ACC112 (cell line): Measurements from ENCODE around the gene KRT85.
"Not testable (repeated sequence)": the region's sequence is repeated elsewhere in the genome, so short reads cannot be mapped to it uniquely, and the experiment has no call there.

Source experiments
- H2AFZ ChIP-seq: fragments of 200-600 bp; sonication (generic); one replicate; pipeline ENCODE4 v1.6.0; 2017; ENCODE audit warnings: antibody characterized with exemption, low read length; ENCODE audit not compliant: unreplicated experiment
- H3K27ac ChIP-seq: fragments of 200-600 bp; sonication (generic); 2 replicates; pipeline ENCODE4 v1.5.1; 2014; ENCODE audit warnings: low read depth, mild to moderate bottlenecking, antibody characterized with exemption, low read length, moderate library complexity
- H3K27me3 ChIP-seq: fragments of 200-600 bp; sonication (generic); 2 replicates; pipeline ENCODE4 v1.6.1; 2014; ENCODE audit warnings: mild to moderate bottlenecking, antibody characterized with exemption, low read length, moderate library complexity, mixed read lengths; ENCODE audit not compliant: insufficient read depth
- H3K36me3 ChIP-seq: fragments of 200-600 bp; sonication (generic); 2 replicates; pipeline ENCODE4 v1.6.1; 2016; ENCODE audit warnings: mild to moderate bottlenecking, antibody characterized with exemption, low read length, moderate library complexity, mixed read lengths; ENCODE audit not compliant: insufficient read depth
- H3K4me1 ChIP-seq: fragments of 200-600 bp; sonication (generic); one replicate; pipeline ENCODE4 v1.6.1; 2016; ENCODE audit warnings: low read length, mixed read lengths; ENCODE audit not compliant: insufficient read depth, unreplicated experiment, control insufficient read depth
- H3K4me3 ChIP-seq: fragments of 200-600 bp; sonication (generic); 2 replicates; pipeline ENCODE4 v1.5.1; 2014; ENCODE audit warnings: mild to moderate bottlenecking, low read depth, low read length
- H3K79me2 ChIP-seq: fragments of 200-600 bp; sonication (generic); one replicate; pipeline ENCODE4 v1.6.0; 2016; ENCODE audit warnings: low read length; ENCODE audit not compliant: control insufficient read depth, unreplicated experiment, insufficient read depth

KRT85 gene

GRCh38 chr12:52347551-52348510 is 19.4 kb downstream of the KRT85 start:
- no peak overlapping the region for H3K27ac ChIP-seq

GRCh38 chr12:52347016-52347415 is 20.3 kb downstream of the KRT85 start:
- H2AFZ ChIP-seq = no peak overlapping the region
- no peaks in the 10 kb centered on the region for H3K36me3 ChIP-seq
- H3K79me2 ChIP-seq = no peaks in the 10 kb centered on the region
- H3K27ac ChIP-seq = no peak overlapping the region
- H3K4me3 ChIP-seq = no peak overlapping the region
- H3K4me1 ChIP-seq = no peaks in the 10 kb centered on the region
- peaks cover 12% of the 10 kb centered on the region for H3K27me3 ChIP-seq

More at GRCh38 chr12:52347551-52348510, 19.4 kb downstream of the KRT85 start:
- Histone ChIP-seq H3K36me3 (no peaks in the 10 kb centered on the region), H2AFZ (no peak overlapping the region), H3K27me3 (peaks cover 19% of the 10 kb centered on the region), H3K4me1 (no peaks in the 10 kb centered on the region), H3K4me3 (no peak overlapping the region), H3K79me2 (no peaks in the 10 kb centered on the region)

GRCh38 chr12:52346593-52346992 is 20.7 kb downstream of the KRT85 start:
- Histone ChIP-seq H3K27ac (no peak overlapping the region), H3K79me2 (no peaks in the 10 kb centered on the region), H3K27me3 (peaks cover 12% of the 10 kb centered on the region), H3K4me3 (no peak overlapping the region), H3K4me1 (no peaks in the 10 kb centered on the region), H2AFZ (no peak overlapping the region), H3K36me3 (no peaks in the 10 kb centered on the region)

GRCh38 chr12:52345041-52345440 is 22.2 kb downstream of the KRT85 start:
- H2AFZ ChIP-seq, H3K79me2 ChIP-seq, H3K27me3 ChIP-seq, H3K4me1 ChIP-seq, H3K36me3 ChIP-seq, H3K4me3 ChIP-seq, H3K27ac ChIP-seq: not testable (repeated sequence)

GRCh38 chr12:52344111-52344510 is 23.2 kb downstream of the KRT85 start:
- Histone ChIP-seq H2AFZ (no peak overlapping the region), H3K4me1 (no peaks in the 10 kb centered on the region), H3K27me3 (0 out of 2 replicates have a peak, but pooled peaks cover 5% of the 10 kb centered on the region), H3K27ac (no peak overlapping the region), H3K36me3 (no peaks in the 10 kb centered on the region), H3K79me2 (no peaks in the 10 kb centered on the region), H3K4me3 (no peak overlapping the region)

GRCh38 chr12:52343550-52343949 is 23.7 kb downstream of the KRT85 start:
- Histone ChIP-seq H2AFZ (no peak overlapping the region), H3K79me2 (no peaks in the 10 kb centered on the region), H3K4me1 (no peaks in the 10 kb centered on the region), H3K4me3 (no peak overlapping the region), H3K36me3 (no peaks in the 10 kb centered on the region), H3K27ac (no peak overlapping the region), H3K27me3 (0 out of 2 replicates have a peak, but pooled peaks cover 5% of the 10 kb centered on the region)

GRCh38 chr12:52342781-52343490 is 24.3 kb downstream of the KRT85 start:
- no peak overlapping the region for H3K4me3 ChIP-seq

GRCh38 chr12:52341066-52341580 is 26.2 kb downstream of the KRT85 start:
- Histone ChIP-seq H3K4me3 (no peak overlapping the region), H3K36me3 (no peaks in the 10 kb centered on the region), H3K27ac (no peak overlapping the region), H3K27me3 (0 out of 2 replicates have a peak, but pooled peaks cover 5% of the 10 kb centered on the region), H2AFZ (no peak overlapping the region), H3K4me1 (no peaks in the 10 kb centered on the region), H3K79me2 (no peaks in the 10 kb centered on the region)

More at GRCh38 chr12:52342781-52343490, 24.3 kb downstream of the KRT85 start:
- H3K4me1 ChIP-seq = no peaks in the 10 kb centered on the region
- H2AFZ ChIP-seq = no peak overlapping the region
- no peak overlapping the region for H3K27ac ChIP-seq
- H3K27me3 ChIP-seq = 0 out of 2 replicates have a peak, but pooled peaks cover 5% of the 10 kb centered on the region
- H3K79me2 ChIP-seq = no peaks in the 10 kb centered on the region
- no peaks in the 10 kb centered on the region for H3K36me3 ChIP-seq

- Histone ChIP-seq H3K4me1 (no peaks in the 10 kb centered on the region), H3K79me2 (no peaks in the 10 kb centered on the region), H3K36me3 (no peaks in the 10 kb centered on the region), H2AFZ (no peak overlapping the region), H3K27me3 (0 out of 2 replicates have a peak, but pooled peaks cover 4% of the 10 kb centered on the region), H3K4me3 (no peak overlapping the region), H3K27ac (no peak overlapping the region)
These were observed 28.9 kb downstream of the KRT85 start for GRCh38 chr12:52338241-52338960.

GRCh38 chr12:52337054-52337453 is 30.2 kb downstream of the KRT85 start:
- H3K4me1 ChIP-seq = no peaks in the 10 kb centered on the region
- no peak overlapping the region for H3K27ac ChIP-seq
- H3K79me2 ChIP-seq = no peaks in the 10 kb centered on the region
- H3K27me3 ChIP-seq = 0 out of 2 replicates have a peak, but pooled peaks cover 2% of the 10 kb centered on the region
- peak overlapping the region; percentile 8 for H2AFZ ChIP-seq
- H3K4me3 ChIP-seq = no peak overlapping the region
- no peaks in the 10 kb centered on the region for H3K36me3 ChIP-seq
